Ovary (tissue), 9 donors: ENCODE results near the gene C1QTNF12. TPM values are rescaled to one million over a fixed set of nuclear protein-coding genes. Genes with fewer than 3 reads are reported as not detected.
"Not testable (repeated sequence)": the region's sequence is repeated elsewhere in the genome, so short reads cannot be mapped to it uniquely, and the experiment has no call there.

Experiments used
- DNase-seq, 5 donors: peaks; one replicate each; pipeline ENCODE4 v3.0.0-alpha.2; 2019 to 2020
- H3K27ac ChIP-seq, 2 donors: fragments of 200-600 bp; one replicate each; pipeline versions ENCODE4 v1.5.1 to v1.8.0; 2019 to 2022
- H3K27me3 ChIP-seq: fragments of 200-600 bp; one replicate; pipeline ENCODE4 v1.8.0; 2022
- H3K36me3 ChIP-seq: fragments of 200-600 bp; sonication (generic); one replicate; pipeline ENCODE4 v1.5.1; 2019
- H3K4me1 ChIP-seq: one replicate; pipeline ENCODE4 v1.8.1; 2013; ENCODE audit warnings: mild to moderate bottlenecking, moderate library complexity; ENCODE audit not compliant: insufficient read depth
- H3K4me3 ChIP-seq: fragments of 200-600 bp; sonication (generic); one replicate; pipeline ENCODE4 v1.5.1; 2017
- H3K9me3 ChIP-seq, 2 donors: fragments of 200-600 bp in 1 of 2; sonication (generic) in 1 of 2; one replicate each; pipeline versions ENCODE4 v1.5.1 to v1.8.1; 2013 to 2019; ENCODE audit warnings: mild to moderate bottlenecking in 1 of 2, moderate library complexity in 1 of 2
- CTCF ChIP-seq, 3 donors: fragments of 450-650 bp in 2 of 3; fragments of 200-600 bp in 1 of 3; IDR thresholded peaks; one replicate each; pipeline versions ENCODE4 v1.5.1 to v1.8.0; 2016 to 2022; ENCODE audit warnings: antibody characterized with exemption in 3 of 3, mild to moderate bottlenecking in 1 of 3
- EP300 ChIP-seq: sonication (generic); formaldehyde crosslinking; IDR thresholded peaks from one replicate; pipeline ENCODE4 v1.6.1; 2017; ENCODE audit warnings: antibody characterized with exemption
- POLR2A ChIP-seq: fragments of 450-650 bp; IDR thresholded peaks from one replicate; pipeline ENCODE4 v1.6.1; 2017; ENCODE audit warnings: antibody characterized with exemption, mild to moderate bottlenecking, moderate library complexity
- WGBS, 3 donors: extraction: QIAGEN DNeasy Blood & Tissue Kit in 1 of 3; methylation state at CpG; one replicate each; pipeline versions ENCODE4 v1.1.5 to v1.1.7; 2013 to 2017; 5-methylcytosine and 5-hydroxymethylcytosine counted together
- intact Hi-C, 4 donors: fragments of 100-400 bp; cut with DNase I; formaldehyde crosslinking; loops; one replicate each; pipeline versions ENCODE4 v1.11.0 to v1.15.1; 2022 to 2023
- polyA plus RNA-seq, 2 donors: library from polyadenylated mRNA; stranded (reverse); fragments of 200-250 nt in 1 of 2; fragments of 350-450 nt in 1 of 2; fragmentation: Illumina TruSeq in 1 of 2; extraction: RNeasy Lipid Tissue Mini Kit (QIAGEN cat#74804) in 1 of 2; gene quantifications; one replicate each; pipeline ENCODE4 v1.2.3, GENCODE V29; 2013 to 2014
- total RNA-seq, 7 donors: library from RNA; depleted of rRNA in 2 of 7; stranded (reverse); fragments of >200 nt in 2 of 7; fragmentation: NEBNext Ultra II Directional in 3 of 7; extraction: Animal tissue kit (Norgen Biotek cat#: 25700) in 3 of 7; gene quantifications; one replicate each; pipeline versions ENCODE4 v1.1.0 to v1.2.4, GENCODE V29; 2016 to 2023
- donor health status: DM: no; HTN: no; CAD: no; lungs with moderate emphysema.
- donor health status: DM: no; HTN: no; CAD: no.
- donor health status: Bipolar disorder and iron deficiency.
- donor health status: DM: yes; HTN: yes; CAD: no.
- donor health status: DM: no; HTN: no; CAD: no.
- donor health status: DM: yes; HTN: yes; CAD: no.

The C1QTNF12 gene
- total and polyA plus RNA-seq, 9 donors = 0.92 to 4.8 (median 1.4) TPM; not detected in 1

- H3K27me3 ChIP-seq = no peaks in the 10 kb centered on the region
- H3K36me3 ChIP-seq = no peaks in the 10 kb centered on the region
- peak in 1 of 5 donors; percentile 46 for DNase-seq
- intact Hi-C loops = no loop called here
- 44 to 78% (median 72%) methylated on average over 21 of the region's 21 CpGs for WGBS, 3 donors
- no peaks in the 10 kb centered on the region for H3K9me3 ChIP-seq
- no peak overlapping the region for H3K4me3 ChIP-seq
- no peak for TF ChIP-seq EP300
- no peak for TF ChIP-seq CTCF (IDR thresholded peaks at IDR 0.05)
- no peak for TF ChIP-seq POLR2A
- no peaks in the 10 kb centered on the region for H3K4me1 ChIP-seq
- H3K27ac ChIP-seq = no peak overlapping the region
These were observed 8.1 kb upstream of the C1QTNF12 start for GRCh38 chr1:1254667-1254998.

- H3K27me3 ChIP-seq = no peaks in the 10 kb centered on the region
- peak in 1 of 5 donors; percentile 33 for DNase-seq
- no peaks in the 10 kb centered on the region for H3K36me3 ChIP-seq
- intact Hi-C loops = no loop called here
- 82 to 89% (median 82%) methylated on average over 50 of the region's 50 CpGs for WGBS, 3 donors
- no peak overlapping the region for H3K27ac ChIP-seq
- H3K9me3 ChIP-seq = no peaks in the 10 kb centered on the region
- TF ChIP-seq POLR2A = no peak
- TF ChIP-seq CTCF (IDR thresholded peaks at IDR 0.05) = no peak
- no peak for TF ChIP-seq EP300
- H3K4me1 ChIP-seq = no peaks in the 10 kb centered on the region
- H3K4me3 ChIP-seq = no peak overlapping the region
These were observed 7.6 kb upstream of the C1QTNF12 start for GRCh38 chr1:1253972-1254666.

GRCh38 chr1:1253314-1253713 lies 6.8 kb upstream of the C1QTNF12 start:
- no peaks in the 10 kb centered on the region for H3K4me1 ChIP-seq
- no peak overlapping the region for H3K4me3 ChIP-seq
- intact Hi-C loops = no loop called here
- H3K27ac ChIP-seq = no peak overlapping the region
- no peak for TF ChIP-seq EP300
- TF ChIP-seq POLR2A = no peak
- TF ChIP-seq CTCF (IDR thresholded peaks at IDR 0.05) = no peak
- H3K9me3 ChIP-seq = no peaks in the 10 kb centered on the region
- H3K36me3 ChIP-seq = no peaks in the 10 kb centered on the region
- no peaks in the 10 kb centered on the region for H3K27me3 ChIP-seq
- DNase-seq = no peak
- 87 to 91% (median 88%) methylated on average over 12 of the region's 12 CpGs for WGBS, 3 donors

GRCh38 chr1:1250786-1251284 lies 4.3 kb upstream of the C1QTNF12 start:
- Histone ChIP-seq H3K27me3 (no peaks in the 10 kb centered on the region), H3K9me3 (no peaks in the 10 kb centered on the region), H3K4me1 (no peaks in the 10 kb centered on the region), H3K4me3 (no peak overlapping the region), H3K27ac (no peak overlapping the region), H3K36me3 (no peaks in the 10 kb centered on the region)
- intact Hi-C loops = no loop called here
- 76 to 81% (median 80%) methylated on average over 16 of the region's 16 CpGs for WGBS, 3 donors
- DNase-seq = no peak
- TF ChIP-seq CTCF (IDR thresholded peaks at IDR 0.05) (no peak), EP300 (no peak), POLR2A (no peak)

- H3K27ac ChIP-seq, H3K27me3 ChIP-seq, H3K36me3 ChIP-seq, DNase-seq, H3K4me3 ChIP-seq, H3K9me3 ChIP-seq, H3K4me1 ChIP-seq: not testable (repeated sequence)
- WGBS, 3 donors = 81 to 87% (median 82%) methylated on average over 9 to 21 of the region's 21 CpGs
- intact Hi-C loops = loop anchor here in 1 of 4 donors (5.0 kb wide), 1 partner anchor 411 kb away; no protein-coding TSS in a partner anchor
These were observed 1.7 kb upstream of the C1QTNF12 start for GRCh38 chr1:1248009-1248913.
